Central memory CD8-positive, alpha-beta T cell (primary cell): Measurements from ENCODE around the gene RSPRY1.

Source experiments
- ATAC-seq: fragments of 150-1000 bp; cut with Tn5 transposase; replicated peaks from 2 replicates; pipeline ENCODE4 v1.10.0; 2022; ENCODE audit warnings: mild to moderate bottlenecking, moderate FRiP score, moderate number of reproducible peaks; ENCODE audit not compliant: poor library complexity, severe bottlenecking; ENCODE audit errors: extremely low read depth
- DNase-seq, 2 donors: peaks; one replicate each; pipeline ENCODE4 v3.0.0; 2021; ENCODE audit warnings: low spot score in 2 of 2
- H3K27ac Mint-ChIP-seq: one replicate; pipeline ENCODE4 v1.8.0; 2022; ENCODE audit warnings: low read depth, mild to moderate bottlenecking, moderate library complexity, mixed read lengths
- H3K27me3 Mint-ChIP-seq: one replicate; pipeline ENCODE4 v1.8.0; 2022; ENCODE audit warnings: mixed read lengths
- H3K36me3 Mint-ChIP-seq: one replicate; pipeline ENCODE4 v1.8.0; 2022; ENCODE audit warnings: mild to moderate bottlenecking, moderate library complexity, mixed read lengths; ENCODE audit not compliant: insufficient read depth
- H3K4me1 Mint-ChIP-seq: one replicate; pipeline ENCODE4 v1.8.0; 2022; ENCODE audit warnings: mixed read lengths
- H3K4me3 Mint-ChIP-seq: one replicate; pipeline ENCODE4 v1.8.0; 2022; ENCODE audit warnings: mild to moderate bottlenecking, moderate library complexity, mixed read lengths
- H3K9me3 Mint-ChIP-seq: one replicate; pipeline ENCODE4 v1.8.0; 2022; ENCODE audit warnings: mixed read lengths

RSPRY1 gene

GRCh38 chr16:57225978-57226377 lies 39.8 kb downstream of the RSPRY1 start:
- H3K4me1 Mint-ChIP-seq: no peaks in the 10 kb centered on the region
- no peak overlapping the region for H3K27ac Mint-ChIP-seq
- no peaks in the 10 kb centered on the region for H3K27me3 Mint-ChIP-seq
- H3K36me3 Mint-ChIP-seq: peaks cover 52% of the 10 kb centered on the region
- ATAC-seq (no peak), DNase-seq (no peak)
- H3K4me3 Mint-ChIP-seq: no peak overlapping the region
- no peaks in the 10 kb centered on the region for H3K9me3 Mint-ChIP-seq

DNA sequence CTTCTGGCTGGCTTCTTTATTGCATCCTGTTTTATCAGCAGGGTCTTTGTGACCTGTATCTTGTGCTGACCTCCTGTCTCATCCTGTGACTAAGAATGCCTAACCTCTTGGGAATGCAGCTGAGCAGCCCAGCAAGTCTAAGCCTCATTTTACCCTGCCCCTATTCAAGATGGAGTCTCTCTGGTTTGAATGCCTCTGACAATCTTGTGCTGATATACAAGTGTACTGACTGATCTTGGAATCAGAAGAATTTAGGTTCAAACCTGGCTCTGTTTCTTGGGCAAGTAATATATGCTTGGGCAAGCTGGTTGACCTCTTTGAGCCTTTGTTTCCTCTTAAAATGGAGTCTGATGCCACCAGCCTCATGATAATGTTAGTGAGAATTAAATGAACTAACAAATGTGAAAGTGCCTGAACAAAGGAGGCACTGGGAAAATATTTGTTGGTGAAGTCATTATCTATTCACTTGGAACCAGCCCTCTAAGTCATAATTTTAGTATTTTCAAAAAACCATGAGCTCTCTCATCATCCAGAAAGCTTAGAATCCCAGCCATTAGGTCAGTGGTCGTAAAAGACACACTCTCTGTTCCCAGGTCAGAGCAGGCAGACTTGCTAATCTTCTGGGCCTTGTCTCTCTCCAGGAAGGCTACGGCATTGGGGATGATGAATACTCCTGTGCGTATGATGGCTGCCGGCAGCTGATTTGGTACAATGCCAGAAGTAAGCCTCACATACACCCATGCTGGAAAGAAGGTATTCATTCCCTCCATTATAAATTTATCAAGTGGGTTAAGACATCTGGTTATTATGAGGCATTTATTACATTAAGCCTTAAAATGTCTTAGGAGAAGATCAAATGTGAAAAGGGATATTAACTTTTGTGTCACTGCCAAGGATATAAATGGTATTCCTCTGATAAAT lies 40.8 kb downstream of the RSPRY1 start:
- DNase-seq (no peak), ATAC-seq (no peak)
- no peak overlapping the region for H3K4me3 Mint-ChIP-seq
- no peaks in the 10 kb centered on the region for H3K4me1 Mint-ChIP-seq
- peaks cover 57% of the 10 kb centered on the region for H3K36me3 Mint-ChIP-seq
- no peak overlapping the region for H3K27ac Mint-ChIP-seq
- no peaks in the 10 kb centered on the region for H3K9me3 Mint-ChIP-seq
- H3K27me3 Mint-ChIP-seq: no peaks in the 10 kb centered on the region

DNA sequence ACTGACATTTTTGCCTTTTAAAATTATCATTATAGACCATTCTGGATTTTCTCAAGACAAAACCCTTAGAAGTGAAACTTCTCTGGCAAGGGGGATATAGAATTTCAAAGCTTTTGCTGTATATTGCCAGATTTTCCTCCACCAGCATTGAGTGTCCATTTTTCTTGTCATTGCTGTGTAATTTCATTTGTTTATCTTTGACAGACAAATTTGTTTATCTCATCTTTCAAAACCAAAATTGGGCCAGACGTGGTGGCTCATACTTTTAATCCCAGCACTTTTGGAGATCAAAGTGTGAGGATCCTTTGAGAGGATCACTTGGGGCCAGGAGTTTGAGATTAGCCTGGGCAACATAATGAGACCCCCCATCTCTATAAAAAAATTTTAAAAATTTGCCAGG lies 43.0 kb downstream of the RSPRY1 start:
- ATAC-seq: no peak
- H3K4me3 Mint-ChIP-seq: no peak overlapping the region
- peaks cover 4% of the 10 kb centered on the region for H3K4me1 Mint-ChIP-seq
- no peaks in the 10 kb centered on the region for H3K9me3 Mint-ChIP-seq
- H3K27me3 Mint-ChIP-seq: no peaks in the 10 kb centered on the region
- H3K27ac Mint-ChIP-seq: no peak overlapping the region
- DNase-seq: no peak
- H3K36me3 Mint-ChIP-seq: peaks cover 46% of the 10 kb centered on the region

- Mint-ChIP-seq H3K9me3 (no peaks in the 10 kb centered on the region), H3K27ac (no peak overlapping the region), H3K27me3 (no peaks in the 10 kb centered on the region), H3K4me1 (peaks cover 7% of the 10 kb centered on the region), H3K4me3 (no peak overlapping the region), H3K36me3 (peaks cover 54% of the 10 kb centered on the region)
- DNase-seq (no peak), ATAC-seq (no peak)
Observed at GRCh38 chr16:57231821-57232350, 45.8 kb downstream of the RSPRY1 start.

- H3K36me3 Mint-ChIP-seq: peaks cover 45% of the 10 kb centered on the region
- no peak overlapping the region for H3K27ac Mint-ChIP-seq
- no peak for DNase-seq
- no peaks in the 10 kb centered on the region for H3K27me3 Mint-ChIP-seq
- H3K4me3 Mint-ChIP-seq: no peak overlapping the region
- H3K9me3 Mint-ChIP-seq: no peaks in the 10 kb centered on the region
- peaks cover 7% of the 10 kb centered on the region for H3K4me1 Mint-ChIP-seq
- no peak for ATAC-seq
Observed at GRCh38 chr16:57233944-57234706, 48.0 kb downstream of the RSPRY1 start.

- ATAC-seq (no peak), DNase-seq (no peak)
- H3K4me1 Mint-ChIP-seq: peaks cover 7% of the 10 kb centered on the region
- no peaks in the 10 kb centered on the region for H3K9me3 Mint-ChIP-seq
- no peak overlapping the region for H3K27ac Mint-ChIP-seq
- H3K4me3 Mint-ChIP-seq: no peak overlapping the region
- peaks cover 42% of the 10 kb centered on the region for H3K36me3 Mint-ChIP-seq
- H3K27me3 Mint-ChIP-seq: no peaks in the 10 kb centered on the region
Observed at GRCh38 chr16:57234707-57235092, 48.6 kb downstream of the RSPRY1 start.

GRCh38 chr16:57235128-57236021 lies 49.2 kb downstream of the RSPRY1 start:
- peaks cover 7% of the 10 kb centered on the region for H3K4me1 Mint-ChIP-seq
- no peaks in the 10 kb centered on the region for H3K27me3 Mint-ChIP-seq
- ATAC-seq: no peak
- H3K36me3 Mint-ChIP-seq: peaks cover 39% of the 10 kb centered on the region
- H3K9me3 Mint-ChIP-seq: no peaks in the 10 kb centered on the region
- no peak overlapping the region for H3K4me3 Mint-ChIP-seq
- DNase-seq: no peak
- peak overlapping the region; percentile 68 for H3K27ac Mint-ChIP-seq

GRCh38 chr16:57236022-57236350 lies 49.9 kb downstream of the RSPRY1 start:
- peaks cover 33% of the 10 kb centered on the region for H3K36me3 Mint-ChIP-seq
- ATAC-seq: no peak
- H3K9me3 Mint-ChIP-seq: no peaks in the 10 kb centered on the region
- H3K4me1 Mint-ChIP-seq: peaks cover 7% of the 10 kb centered on the region
- H3K27me3 Mint-ChIP-seq: no peaks in the 10 kb centered on the region
- no peak overlapping the region for H3K4me3 Mint-ChIP-seq
- peak overlapping the region; percentile 68 for H3K27ac Mint-ChIP-seq
- DNase-seq: no peak

DNA sequence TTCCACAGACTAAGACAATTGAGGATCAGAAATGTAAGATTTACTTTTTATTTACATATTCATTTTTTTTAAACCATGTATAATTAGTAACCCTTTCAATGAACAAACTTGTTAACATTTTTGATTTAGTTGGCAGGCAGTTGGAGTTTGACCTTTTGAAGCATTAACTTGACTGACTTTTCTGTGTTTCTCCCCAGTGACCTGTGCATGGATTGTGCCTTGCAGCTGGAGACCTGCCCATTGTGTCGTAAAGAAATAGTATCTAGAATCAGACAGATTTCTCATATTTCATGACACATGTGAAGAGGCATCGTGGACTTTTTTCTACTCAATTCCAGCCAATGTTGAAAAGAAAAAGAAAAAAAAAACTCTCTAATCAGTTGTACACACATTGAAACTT lies 52.6 kb downstream of the RSPRY1 start:
- H3K9me3 Mint-ChIP-seq: no peaks in the 10 kb centered on the region
- no peak for DNase-seq
- ATAC-seq: no peak
- H3K27ac Mint-ChIP-seq: no peak overlapping the region
- no peaks in the 10 kb centered on the region for H3K27me3 Mint-ChIP-seq
- peaks cover 25% of the 10 kb centered on the region for H3K36me3 Mint-ChIP-seq
- H3K4me3 Mint-ChIP-seq: no peak overlapping the region
- peaks cover 7% of the 10 kb centered on the region for H3K4me1 Mint-ChIP-seq

DNA sequence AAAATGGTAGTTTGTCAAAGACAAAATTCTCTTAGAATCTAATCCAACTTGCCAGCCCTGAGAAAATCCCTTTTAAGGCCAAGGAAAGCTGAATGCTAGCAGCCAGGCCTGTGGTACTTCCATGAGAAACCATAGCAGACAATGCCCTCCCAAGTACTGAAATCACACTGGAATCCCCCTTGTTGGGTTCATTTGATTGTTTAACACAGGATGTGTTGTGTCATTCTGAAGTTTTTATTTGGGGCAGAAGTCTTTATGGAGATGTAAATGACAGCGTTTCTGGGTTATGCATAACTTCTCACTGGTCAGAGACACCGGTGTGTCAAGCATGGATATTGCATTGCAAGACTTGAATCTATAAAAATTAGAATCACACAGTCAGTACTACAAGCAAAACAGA lies 53.0 kb downstream of the RSPRY1 start:
- H3K4me3 Mint-ChIP-seq: no peak overlapping the region
- peaks cover 3% of the 10 kb centered on the region for H3K4me1 Mint-ChIP-seq
- no peaks in the 10 kb centered on the region for H3K9me3 Mint-ChIP-seq
- ATAC-seq (no peak), DNase-seq (no peak)
- no peak overlapping the region for H3K27ac Mint-ChIP-seq
- peaks cover 25% of the 10 kb centered on the region for H3K36me3 Mint-ChIP-seq
- H3K27me3 Mint-ChIP-seq: no peaks in the 10 kb centered on the region

DNA sequence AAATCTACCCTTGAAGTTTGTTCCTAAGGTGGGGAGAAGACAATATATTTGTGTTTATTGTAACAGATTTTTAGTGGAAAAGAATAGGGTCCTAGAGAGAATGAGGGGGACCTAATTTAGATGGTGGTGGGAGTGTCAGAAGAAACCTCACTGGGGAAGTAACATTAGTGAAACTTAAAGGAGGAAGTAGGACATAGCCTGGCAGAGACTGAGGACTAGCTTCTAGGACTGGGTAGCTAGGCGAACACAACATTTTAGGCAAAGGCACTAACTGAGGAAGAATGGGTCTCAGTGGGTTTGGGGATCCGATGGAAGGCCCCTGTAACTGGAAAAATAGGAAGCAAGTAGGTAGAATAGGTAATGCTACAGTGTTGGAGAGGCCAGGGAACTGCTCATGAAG lies 54.7 kb downstream of the RSPRY1 start:
- Mint-ChIP-seq H3K4me3 (no peak overlapping the region), H3K36me3 (peaks cover 23% of the 10 kb centered on the region), H3K27me3 (no peaks in the 10 kb centered on the region), H3K27ac (peak overlapping the region; percentile 61), H3K9me3 (no peaks in the 10 kb centered on the region), H3K4me1 (peaks cover 15% of the 10 kb centered on the region)
- ATAC-seq (no peak), DNase-seq (no peak)

DNA sequence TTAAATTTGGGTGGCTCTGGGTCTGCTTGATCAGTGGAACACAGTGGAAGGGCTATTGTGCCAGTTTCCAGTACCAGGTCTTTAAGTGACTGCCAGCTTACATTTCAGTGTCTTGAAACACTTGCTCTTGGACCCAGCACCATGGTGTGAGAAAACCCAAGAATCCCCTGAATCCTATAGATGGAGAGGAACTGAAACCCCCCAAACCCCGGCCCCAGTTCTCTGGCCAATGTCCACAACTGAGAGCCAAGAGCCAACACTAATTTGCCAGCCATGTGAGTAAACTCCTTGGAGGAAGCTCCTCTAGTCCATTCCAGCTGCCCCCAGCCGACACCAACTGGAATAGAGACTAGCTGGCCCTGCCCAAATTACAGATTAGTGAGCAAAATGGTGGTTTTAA lies 56.5 kb downstream of the RSPRY1 start:
- no peak for DNase-seq
- no peaks in the 10 kb centered on the region for H3K9me3 Mint-ChIP-seq
- no peak overlapping the region for H3K27ac Mint-ChIP-seq
- H3K36me3 Mint-ChIP-seq: peaks cover 20% of the 10 kb centered on the region
- H3K27me3 Mint-ChIP-seq: no peaks in the 10 kb centered on the region
- peaks cover 19% of the 10 kb centered on the region for H3K4me1 Mint-ChIP-seq
- no peak for ATAC-seq
- H3K4me3 Mint-ChIP-seq: no peak overlapping the region
